Hepatocyte (in vitro differentiated cells): Measurements from ENCODE around the gene SOS2.

ENCODE experiments used
- EZH2 ChIP-seq: fragments of 200-600 bp; sonication (generic); IDR thresholded peaks from 2 replicates; pipeline ENCODE4 v1.6.1; 2016; ENCODE audit warnings: antibody characterized with exemption, mild to moderate bottlenecking, borderline replicate concordance
- TF ChIP-seq, protein P1 (sequence below): fragments of 200-600 bp; sonication (generic); IDR thresholded peaks from 2 replicates; pipeline ENCODE4 v1.5.1; 2016; ENCODE audit warnings: antibody characterized with exemption, mild to moderate bottlenecking; ENCODE audit not compliant: poor library complexity

DNA sequence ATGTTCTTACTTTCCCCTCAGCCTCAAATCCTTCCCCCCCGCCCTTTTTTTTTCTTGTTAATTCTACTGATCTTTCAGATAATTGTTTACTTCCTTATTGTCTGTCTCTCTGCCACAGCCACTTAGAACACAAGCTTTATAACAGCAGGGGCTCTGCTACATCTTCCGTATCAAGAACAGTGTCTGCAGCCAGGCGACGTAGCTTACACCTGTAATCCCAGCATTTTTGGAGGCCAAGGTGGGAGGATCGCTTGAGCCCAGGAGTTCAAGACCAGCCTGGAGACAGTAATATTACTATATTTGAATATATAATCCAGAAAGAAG, 5.4 kb downstream of the SOS2 start:
- TF ChIP-seq, protein P1, sequence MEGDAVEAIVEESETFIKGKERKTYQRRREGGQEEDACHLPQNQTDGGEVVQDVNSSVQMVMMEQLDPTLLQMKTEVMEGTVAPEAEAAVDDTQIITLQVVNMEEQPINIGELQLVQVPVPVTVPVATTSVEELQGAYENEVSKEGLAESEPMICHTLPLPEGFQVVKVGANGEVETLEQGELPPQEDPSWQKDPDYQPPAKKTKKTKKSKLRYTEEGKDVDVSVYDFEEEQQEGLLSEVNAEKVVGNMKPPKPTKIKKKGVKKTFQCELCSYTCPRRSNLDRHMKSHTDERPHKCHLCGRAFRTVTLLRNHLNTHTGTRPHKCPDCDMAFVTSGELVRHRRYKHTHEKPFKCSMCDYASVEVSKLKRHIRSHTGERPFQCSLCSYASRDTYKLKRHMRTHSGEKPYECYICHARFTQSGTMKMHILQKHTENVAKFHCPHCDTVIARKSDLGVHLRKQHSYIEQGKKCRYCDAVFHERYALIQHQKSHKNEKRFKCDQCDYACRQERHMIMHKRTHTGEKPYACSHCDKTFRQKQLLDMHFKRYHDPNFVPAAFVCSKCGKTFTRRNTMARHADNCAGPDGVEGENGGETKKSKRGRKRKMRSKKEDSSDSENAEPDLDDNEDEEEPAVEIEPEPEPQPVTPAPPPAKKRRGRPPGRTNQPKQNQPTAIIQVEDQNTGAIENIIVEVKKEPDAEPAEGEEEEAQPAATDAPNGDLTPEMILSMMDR, result no peak
- TF ChIP-seq EZH2, result no peak
